ENCODE results near the gene DLG2.
"Not testable (repeated sequence)": the region's sequence is repeated elsewhere in the genome, so short reads cannot be mapped to it uniquely, and the experiment has no call there.

The DLG2 gene

DNA sequence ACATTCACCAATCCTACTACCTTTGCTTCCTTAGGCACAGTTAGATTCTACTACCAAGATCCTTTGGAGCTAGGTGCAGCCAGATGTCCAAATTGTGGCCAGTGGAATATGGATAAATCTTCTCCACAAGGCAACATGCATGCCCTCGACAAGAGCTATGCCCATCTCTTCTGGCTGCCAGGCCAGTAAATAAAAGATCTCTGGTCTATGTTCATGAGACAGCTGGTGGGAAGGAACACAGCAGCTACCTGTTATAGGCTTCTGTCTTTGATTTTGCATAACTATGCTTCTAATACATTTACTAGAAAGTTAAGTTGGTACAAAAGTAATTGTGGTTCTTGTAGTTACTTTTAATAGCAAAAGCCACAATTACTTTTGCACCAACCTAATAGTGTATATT lies 182.7 kb downstream of the DLG2 start:
- DNase-seq (ENCODE audit: low read depth in 2 of 2) = no peak

DNA sequence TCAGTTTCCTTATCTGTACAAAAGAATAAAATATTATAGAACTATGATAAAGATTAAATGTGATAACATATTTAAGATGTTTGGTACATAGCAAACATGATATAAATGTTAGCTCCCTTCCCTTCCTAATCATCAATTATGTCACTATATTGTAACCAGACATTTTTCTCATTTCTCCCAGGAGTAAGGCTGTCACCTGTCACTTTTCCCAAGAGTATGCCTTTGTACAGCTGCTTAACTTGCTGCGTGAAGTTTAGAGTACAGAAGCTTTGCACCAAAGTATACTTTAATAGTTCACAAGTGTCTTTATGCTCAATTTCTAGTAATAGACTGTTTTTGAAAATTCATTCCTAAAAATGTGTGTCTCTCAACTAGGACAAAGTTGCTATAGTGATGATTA lies 186.9 kb downstream of the DLG2 start:
- DNase-seq (ENCODE audit: low read depth in 2 of 2) = no peak

DNA sequence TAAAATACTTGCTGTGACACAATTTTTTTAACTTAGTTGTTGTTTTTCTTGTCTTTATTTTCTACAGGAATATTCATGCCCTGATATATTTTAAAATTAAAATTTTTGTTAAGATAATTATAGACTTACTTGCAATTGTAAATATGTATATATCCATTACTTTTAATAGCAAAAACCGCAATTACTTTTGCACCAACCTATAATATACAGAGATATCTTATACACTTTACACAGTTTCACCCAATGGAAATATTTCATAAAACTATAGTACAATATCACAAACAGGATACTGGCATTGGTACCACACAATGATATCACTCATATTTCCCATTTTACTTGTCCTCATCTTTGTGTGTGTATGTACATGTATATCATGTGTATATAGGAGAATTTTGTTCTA lies 188.8 kb downstream of the DLG2 start:
- DNase-seq (ENCODE audit: low read depth in 2 of 2) = no peak

DNA sequence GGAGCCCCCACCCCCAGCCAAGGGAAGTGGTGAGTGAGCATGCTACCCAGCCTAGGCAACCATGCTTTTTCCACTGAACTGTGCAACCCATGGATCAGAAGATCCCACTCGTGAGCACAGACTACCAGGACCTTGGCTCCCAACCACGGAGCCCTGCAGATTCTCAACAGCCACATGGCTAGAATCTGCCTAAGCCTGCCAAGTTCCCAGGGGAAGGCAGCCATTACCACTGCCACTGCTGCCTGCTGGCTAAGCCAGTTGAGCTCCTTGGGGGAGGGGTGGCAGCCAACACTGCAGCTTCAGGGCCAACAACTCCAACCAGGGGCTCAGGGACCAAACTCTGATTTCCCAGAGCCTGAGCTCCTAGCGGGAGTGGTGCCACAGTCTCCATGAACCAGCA lies 195.8 kb downstream of the DLG2 start:
- DNase-seq (ENCODE audit: low read depth in 2 of 2) = no peak

DNA sequence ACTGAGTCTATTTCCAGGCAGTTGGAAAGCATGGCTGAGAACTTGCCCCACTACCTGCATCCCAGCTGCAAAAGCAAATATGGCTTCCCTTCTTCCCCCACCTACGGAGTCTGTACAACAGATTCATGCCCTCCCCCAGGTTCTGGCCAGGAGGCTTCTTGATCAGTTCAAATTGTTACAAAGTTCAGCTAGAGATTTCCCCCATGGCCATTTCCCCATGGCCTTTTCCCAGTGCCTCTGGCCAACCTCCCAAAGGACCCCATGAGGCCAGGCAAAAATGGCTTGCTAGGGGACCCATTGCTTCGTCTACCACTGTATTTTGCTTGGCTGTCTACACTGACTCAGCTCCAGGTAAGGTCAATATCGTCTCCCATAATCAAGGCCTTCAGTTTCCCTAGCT lies 203.3 kb downstream of the DLG2 start:
- no peak for DNase-seq (ENCODE audit: low read depth in 2 of 2)

DNA sequence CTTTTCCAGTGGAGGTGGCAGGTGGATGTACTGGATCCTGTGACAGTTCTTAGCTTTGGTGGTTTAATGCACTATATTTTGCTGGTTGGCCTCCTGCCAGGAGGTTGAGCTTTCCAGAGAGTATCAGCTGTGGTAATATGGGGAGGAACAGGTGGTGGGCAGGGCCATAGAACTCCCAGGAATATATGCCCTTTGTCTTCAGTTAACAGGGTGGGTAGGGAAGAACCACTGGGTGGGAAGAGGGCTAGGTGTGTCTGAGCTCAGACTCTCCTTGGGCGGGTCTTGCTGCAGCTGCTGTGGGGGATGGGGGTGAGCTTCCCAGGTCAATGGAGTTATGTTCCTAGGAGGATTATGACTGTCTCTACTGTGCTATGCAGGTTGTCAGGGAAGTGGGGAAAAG lies 203.8 kb downstream of the DLG2 start:
- no peak for DNase-seq (ENCODE audit: low read depth in 2 of 2)

DNA sequence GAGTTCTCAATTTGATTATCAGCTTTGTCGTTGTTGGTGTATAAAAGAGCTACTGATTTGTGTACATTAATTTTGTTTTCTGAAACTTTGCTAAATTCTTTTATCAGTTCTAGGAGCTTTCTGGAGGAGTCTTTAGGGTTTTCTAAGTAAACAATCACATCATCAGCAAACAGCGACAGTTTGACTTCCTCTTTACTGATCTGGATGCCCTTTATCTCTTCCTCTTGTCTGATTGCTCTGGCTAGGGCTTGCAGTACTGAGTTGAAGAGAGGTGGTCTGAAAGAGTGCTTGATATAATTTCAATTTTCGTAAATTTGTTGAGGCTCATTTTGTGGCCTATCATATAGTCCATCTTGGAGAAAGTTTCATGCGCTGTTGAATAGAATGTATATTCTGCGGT lies 213.0 kb downstream of the DLG2 start:
- no peak for DNase-seq (ENCODE audit: low read depth in 2 of 2)

DNA sequence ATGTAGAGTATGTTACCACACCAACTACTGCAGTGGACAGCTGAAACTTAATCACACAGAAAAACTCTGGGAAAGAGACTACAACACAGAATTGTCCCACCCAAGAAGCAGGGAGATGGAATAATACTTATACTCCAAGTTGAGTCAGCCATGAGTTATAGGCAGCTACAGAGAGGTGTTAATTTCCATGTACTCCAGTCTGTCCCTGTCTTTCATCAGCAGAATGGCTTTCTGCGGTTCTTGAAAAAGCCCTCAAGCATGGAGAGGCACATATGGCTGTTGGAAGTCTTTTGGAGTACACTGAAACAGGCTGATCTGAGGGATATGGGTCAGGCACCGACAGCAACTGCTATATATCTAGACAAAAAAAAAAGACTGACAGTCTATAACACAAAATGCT lies 219.5 kb downstream of the DLG2 start:
- DNase-seq (ENCODE audit: low read depth in 2 of 2) = no peak

DNA sequence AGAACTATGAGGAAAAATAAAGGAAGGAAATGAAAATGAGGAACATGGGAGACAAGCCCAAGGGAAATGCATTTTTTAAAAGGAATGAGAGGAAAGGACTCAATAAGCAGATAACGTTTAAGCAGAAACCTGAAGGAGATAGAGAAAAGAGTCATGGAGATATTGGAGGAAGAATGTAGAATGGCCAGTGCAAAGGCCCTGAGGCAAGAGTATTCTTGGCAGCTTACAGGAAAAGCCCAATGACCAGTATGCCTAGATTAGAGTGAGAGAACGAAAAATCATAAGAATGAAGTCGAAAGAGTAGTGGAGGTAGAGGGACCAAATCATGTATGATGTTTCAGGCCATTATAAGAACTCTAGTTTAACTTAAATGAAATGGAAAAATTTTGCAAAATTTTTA lies 220.3 kb downstream of the DLG2 start:
- DNase-seq (ENCODE audit: low read depth in 2 of 2) = no peak

DNA sequence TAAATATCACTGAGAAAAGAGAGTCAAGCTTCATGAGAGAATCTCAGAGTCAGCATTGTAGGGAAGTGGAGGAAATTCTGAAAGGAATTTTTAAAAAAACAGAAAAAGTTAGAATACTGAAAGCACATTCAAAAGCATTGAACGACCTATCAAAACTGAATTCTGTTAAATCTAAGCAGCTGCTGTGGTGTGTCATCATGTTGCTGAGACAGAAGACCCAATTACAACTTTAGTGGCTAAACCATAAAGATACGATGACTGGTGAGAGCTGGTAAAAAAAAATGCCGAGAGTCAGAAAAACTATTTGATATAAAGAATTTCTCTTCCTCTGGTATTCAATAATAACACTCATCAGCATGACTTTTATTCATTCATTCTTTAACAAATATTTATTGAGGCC lies 220.8 kb downstream of the DLG2 start:
- no peak for DNase-seq (ENCODE audit: low read depth in 2 of 2)

DNA sequence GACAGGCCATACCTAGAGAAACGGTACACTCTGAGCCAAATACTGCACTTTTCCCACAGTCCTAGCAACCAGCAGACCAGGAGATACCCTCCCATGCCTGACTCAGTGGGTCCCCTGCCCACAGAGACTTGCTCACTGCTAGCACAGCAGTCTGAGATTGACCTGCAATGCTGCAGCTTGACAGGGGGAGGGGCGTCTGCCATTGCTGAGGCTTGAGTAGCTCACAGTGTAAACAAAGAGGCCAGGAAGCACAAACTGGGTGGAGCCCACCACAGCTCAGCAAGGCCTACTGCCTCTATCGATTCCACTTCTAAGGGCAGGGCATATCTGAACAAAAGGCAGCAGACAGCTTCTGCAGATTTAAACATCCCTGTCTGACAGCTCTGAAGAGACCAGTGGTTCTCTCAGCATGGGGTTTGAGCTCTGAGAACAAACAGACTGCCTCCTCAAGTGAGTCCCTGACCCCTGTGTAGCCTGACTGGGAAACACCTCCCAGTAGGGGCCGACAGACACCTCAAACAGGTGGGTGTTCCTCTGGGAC lies 231.6 kb downstream of the DLG2 start:
- DNase-seq (ENCODE audit: low read depth in 2 of 2) = not testable (repeated sequence)

DNA sequence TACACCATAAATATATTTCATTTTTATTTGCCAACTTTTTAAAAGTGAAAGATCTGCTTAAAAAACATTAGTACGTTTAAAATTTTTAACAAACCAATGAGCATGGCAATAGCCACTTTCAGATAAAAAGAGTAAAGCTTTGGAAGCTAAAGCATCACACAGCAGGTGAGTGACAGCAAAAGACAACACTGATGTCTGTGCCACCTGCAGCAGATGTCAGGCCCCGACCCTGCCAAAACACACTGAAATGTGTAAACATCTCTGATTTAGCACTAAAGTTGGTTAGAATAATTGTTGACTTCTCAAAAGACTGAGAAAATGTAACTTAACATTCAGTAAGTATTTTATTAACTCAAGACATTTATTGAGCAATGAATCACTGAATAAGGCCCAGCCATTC lies 232.9 kb downstream of the DLG2 start:
- no peak for DNase-seq (ENCODE audit: low read depth in 2 of 2)

DNA sequence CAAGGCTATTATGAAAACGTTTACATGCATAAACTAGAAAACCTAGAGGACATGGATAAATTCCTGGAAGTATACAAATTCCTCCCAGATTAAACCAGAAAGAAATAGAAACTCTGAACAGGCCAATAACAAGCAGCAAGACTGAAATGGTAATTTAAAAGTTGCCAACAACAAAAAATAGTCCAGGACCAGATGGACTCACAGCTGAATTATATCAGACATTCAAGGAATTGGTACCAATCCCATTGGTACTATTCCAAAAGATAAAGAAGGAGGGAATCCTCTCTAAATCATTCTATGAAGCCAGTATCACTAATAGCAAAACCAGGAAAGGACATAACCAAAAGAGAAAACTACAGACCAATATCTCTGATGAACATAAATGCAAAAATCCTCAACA lies 236.0 kb downstream of the DLG2 start:
- no peak for DNase-seq (ENCODE audit: low read depth in 2 of 2)

DNA sequence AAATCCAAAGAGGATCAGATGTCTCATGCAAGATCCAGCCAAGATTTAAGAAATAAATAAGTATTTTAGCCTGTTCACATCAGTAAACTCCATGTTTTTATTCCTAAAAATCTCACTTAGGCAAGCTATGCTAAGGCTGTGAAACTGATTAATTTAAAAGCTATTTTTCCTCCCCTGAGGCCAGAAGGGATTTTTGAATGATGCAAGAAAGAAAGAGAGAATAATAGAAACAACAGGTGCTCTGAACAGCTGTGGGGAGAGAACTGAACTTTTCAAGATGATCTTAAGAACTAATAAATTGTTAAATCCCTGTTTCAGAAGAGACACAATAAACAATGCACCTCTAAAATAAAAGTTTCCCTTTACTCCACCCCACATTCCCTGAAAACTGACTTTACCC lies 241.6 kb downstream of the DLG2 start:
- no peak for DNase-seq (ENCODE audit: low read depth in 2 of 2)

DNA sequence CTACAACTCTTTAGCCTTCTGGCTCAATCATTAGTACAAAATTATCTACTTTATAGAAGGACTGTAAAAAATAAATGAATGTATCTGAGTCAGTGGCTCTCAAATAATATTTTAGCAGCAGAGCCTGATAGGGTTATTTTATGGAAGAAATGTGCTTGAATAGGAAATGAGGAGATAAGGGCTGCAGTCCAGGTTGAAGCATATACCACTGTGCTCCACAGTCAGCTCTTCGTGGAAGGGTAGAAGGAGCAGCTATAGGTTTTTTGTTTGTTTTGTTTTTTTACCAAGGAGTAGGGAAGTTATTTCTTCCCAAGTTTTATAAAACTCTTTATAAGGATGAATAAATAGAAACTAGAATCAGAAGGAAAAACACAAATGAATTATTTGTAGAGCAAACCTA lies 242.0 kb downstream of the DLG2 start:
- no peak for DNase-seq (ENCODE audit: low read depth in 2 of 2)

DNA sequence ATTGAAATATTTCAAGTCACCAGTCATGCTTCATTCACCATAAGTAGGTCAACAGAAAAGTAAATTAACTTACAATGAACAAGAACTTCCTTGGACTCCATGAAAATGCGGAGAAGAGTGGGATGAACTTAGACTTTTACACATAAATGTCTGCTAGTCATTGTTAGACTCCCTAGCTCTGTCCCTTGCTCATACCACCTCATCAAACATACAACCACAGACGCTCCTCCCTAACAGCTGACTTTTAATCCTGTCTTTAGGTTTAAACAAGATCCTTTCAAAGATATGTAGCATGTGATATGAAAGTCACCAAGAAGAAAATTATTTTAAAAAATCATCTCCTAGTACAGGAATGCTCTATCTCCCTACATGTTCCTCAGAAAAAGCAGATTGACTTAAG lies 248.1 kb downstream of the DLG2 start:
- DNase-seq (ENCODE audit: low read depth in 2 of 2) = no peak

DNA sequence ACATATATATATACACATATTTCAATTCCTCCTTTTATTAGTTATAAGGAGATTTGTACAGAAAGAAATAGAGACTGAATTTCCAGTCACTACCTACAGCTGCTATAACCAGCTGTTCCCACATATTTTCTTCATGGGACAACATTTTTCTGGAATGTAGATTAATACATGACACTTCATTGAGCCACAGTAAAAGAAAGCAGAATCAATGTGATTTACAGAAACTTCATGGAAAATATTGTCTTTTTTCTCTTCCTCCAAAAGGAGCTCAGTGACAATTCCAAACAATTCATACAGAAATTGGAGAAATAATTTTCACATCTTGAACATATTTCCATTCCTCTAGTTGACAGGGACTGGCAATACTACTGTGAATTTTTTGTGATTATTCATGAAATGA lies 249.2 kb downstream of the DLG2 start:
- DNase-seq (ENCODE audit: low read depth in 2 of 2) = no peak

DNA sequence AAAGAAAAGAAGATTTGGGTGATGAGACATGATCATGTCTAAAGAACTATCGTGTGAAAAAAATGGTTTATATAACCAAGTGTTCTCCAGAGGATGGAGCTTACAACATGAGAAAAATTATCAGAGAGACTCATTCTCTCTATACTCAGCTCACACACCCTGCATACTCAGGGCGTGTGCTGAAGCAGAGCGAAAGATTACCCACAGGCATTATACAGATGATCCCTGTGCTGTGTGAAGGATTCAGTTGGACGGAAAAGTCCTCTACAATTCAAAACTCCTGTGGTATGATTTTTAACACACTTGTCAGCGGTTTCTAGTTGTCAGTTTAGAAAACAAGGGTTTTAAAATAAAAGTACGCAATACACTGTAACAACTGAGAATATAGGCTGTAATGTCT lies 267.3 kb downstream of the DLG2 start:
- DNase-seq (ENCODE audit: low read depth in 2 of 2) = no peak

DNA sequence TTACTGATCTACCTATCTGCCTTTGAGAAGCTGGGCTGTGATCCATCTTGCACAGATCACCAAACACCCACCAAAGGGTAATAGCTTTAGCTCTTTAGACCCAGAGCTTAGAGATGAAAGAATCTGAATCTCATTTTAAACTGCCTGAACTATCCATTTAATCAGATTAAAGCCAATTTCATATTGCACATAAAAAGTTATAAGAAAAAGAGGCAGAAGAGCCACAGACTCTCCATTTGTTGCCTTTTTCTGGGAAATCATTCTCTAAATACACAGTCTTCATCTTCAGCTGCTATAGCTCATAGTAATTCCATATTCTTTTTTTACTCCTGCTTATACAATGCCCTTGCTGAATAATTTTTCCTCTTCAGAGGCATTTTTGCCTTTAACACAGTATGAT lies 271.2 kb downstream of the DLG2 start:
- no peak for DNase-seq (ENCODE audit: low read depth in 2 of 2)

DNA sequence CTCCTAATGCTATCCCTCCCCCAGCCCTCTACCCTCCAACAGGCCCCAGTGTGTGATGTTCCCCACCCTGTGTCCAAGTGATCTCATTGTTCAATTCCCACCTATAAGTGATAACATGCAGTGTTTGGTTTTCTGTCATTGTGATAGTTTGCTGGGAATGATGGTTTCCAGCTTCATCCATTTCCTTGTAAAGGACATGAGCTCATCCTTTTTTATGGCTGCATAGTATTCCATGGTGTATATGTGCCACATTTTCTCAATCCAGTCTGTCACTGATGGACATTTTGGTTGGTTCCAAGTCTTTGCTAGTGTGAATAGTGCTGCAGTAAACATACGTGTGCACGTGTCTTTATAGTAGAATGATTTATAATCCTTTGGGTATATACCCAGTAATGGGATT lies 277.6 kb downstream of the DLG2 start:
- DNase-seq (ENCODE audit: low read depth in 2 of 2) = not testable (repeated sequence)

DNA sequence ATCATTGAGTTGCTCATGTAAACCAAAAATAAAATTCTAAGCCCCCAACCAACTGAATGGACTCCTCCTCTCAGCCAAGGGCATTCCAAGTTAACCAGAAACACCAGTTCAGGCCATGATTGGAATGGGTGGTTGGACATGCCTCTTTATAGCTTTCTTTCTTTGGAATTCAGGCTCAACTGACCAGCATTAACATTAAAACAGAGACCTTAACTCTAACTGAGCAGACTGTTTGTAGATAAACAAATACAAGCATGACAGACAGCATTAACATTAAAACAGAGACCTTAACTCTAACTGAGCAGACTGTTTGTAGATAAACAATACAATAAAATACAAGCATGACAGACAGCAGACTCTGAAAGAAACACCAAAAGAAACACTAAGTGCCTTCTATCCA lies 278.2 kb downstream of the DLG2 start:
- DNase-seq (ENCODE audit: low read depth in 2 of 2) = no peak

DNA sequence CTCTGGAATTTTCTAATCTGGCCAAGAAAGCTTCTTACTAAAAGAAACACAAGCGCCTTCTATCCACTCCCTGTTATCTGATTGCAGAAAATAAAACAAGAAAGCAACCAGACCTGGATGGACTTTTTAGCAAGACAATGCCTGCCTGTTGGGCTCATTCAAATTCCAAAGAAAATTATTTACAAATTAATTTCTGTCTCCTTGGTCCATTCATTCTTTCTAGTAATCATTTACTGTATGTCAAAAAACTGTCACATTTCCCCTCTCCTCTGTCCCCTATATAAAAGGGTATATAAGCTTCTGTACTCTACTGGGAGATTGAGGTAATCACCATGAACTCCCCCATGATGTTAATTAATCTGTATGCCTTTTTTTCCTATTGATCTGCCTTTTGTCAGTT lies 279.9 kb downstream of the DLG2 start:
- DNase-seq (ENCODE audit: low read depth in 2 of 2) = no peak

DNA sequence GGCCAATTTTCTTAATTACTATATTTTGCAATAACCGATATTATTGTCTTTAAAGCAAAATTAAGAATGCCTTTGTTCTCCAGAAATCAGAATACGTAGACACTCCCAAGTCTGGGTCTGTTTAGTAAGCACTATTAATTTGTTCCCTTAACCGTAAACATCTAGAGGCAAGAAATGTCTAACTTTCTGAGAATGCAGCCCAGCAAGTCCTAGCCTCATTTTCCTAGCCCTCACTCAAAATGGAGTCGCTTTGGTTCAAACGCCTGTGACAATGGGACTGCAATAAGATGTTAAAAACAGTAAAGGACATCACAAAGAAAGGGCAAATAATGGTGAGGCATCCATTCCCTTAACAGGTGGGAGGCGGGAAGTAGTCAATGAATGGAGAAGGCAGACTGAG lies 280.7 kb downstream of the DLG2 start:
- no peak for DNase-seq (ENCODE audit: low read depth in 2 of 2)

DNA sequence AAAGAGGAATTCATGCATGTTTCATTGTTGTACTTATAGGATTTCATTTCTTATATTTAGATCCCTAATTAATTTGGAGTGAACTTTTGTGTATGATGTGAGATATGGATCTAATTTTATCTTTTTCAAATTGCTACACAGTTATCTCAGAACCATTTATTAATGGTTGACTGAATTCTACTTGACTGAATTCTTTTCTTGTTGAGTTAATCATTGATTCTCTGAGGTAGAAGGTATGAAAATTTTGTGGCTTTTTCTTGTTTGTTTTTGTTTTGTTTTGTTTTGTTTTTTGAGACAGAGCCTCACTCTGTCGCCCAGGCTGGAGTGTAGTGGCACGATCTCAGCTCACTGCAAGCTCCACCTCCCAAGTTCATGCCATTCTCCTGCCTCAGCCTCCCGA lies 286.3 kb downstream of the DLG2 start:
- DNase-seq (ENCODE audit: low read depth in 2 of 2) = not testable (repeated sequence)

DNA sequence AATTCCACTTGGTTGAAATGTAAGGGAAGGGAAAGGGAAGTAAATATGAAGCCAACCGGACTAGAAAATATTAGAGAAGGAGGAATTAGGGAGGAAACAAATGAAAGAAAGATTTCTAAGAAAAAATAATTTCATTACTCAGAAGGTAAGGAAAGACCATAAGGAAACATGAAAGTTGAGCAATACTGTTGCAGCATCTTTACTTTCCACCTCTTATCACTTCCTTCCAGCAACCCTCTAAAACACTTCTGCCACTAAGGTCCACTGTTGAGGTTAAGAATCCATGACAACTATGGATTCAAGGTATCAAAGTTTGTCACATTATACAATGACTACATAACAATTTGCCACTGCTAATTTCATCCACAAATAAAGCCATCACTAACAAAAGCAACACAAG lies 308.6 kb downstream of the DLG2 start:
- DNase-seq (ENCODE audit: low read depth in 2 of 2) = no peak
